WTC11 (cell line): ENCODE results near the gene SMARCD2. TPM values are rescaled to one million over a fixed set of nuclear protein-coding genes. Genes with fewer than 3 reads are reported as not detected.

Experiments used
- ATAC-seq: fragments of 200-7000 bp; cut with Tn5 transposase; 2 replicates; pipeline ENCODE4 v1.10.0; 2021; ENCODE audit warnings: mild to moderate bottlenecking, moderate library complexity
- CTCF ChIA-PET: fragments of 300-600 bp; sonication (Branson Sonifier 250); formaldehyde crosslinking; loops from one replicate; lab custom pipeline; 2021; ENCODE audit warnings: antibody characterized with exemption; lab: Charles Lee
- POLR2A ChIA-PET: fragments of 350-600 bp; sonication (Branson Sonifier 250); formaldehyde crosslinking; loops from one replicate; lab custom pipeline; 2021; ENCODE audit warnings: antibody characterized with exemption; lab: Charles Lee
- DNase-seq: peaks from one replicate; pipeline ENCODE4 v3.0.0; 2021; ENCODE audit warnings: low spot score
- H3K27ac Mint-ChIP-seq: 2 replicates; pipeline ENCODE4 v1.8.0; 2021; ENCODE audit warnings: mixed read lengths
- H3K27me3 Mint-ChIP-seq: 2 replicates; pipeline ENCODE4 v1.8.0; 2021; ENCODE audit warnings: low read depth, mild to moderate bottlenecking, moderate library complexity, mixed read lengths
- H3K36me3 Mint-ChIP-seq: 2 replicates; pipeline ENCODE4 v1.8.0; 2021; ENCODE audit warnings: mixed read lengths
- H3K4me1 Mint-ChIP-seq: 2 replicates; pipeline ENCODE4 v1.8.0; 2022; ENCODE audit warnings: mixed read lengths
- H3K4me3 Mint-ChIP-seq: 2 replicates; pipeline ENCODE4 v1.8.0; 2021; ENCODE audit warnings: mild to moderate bottlenecking, moderate library complexity, mixed read lengths
- H3K9me3 Mint-ChIP-seq: 2 replicates; pipeline ENCODE4 v1.8.0; 2021; ENCODE audit warnings: mixed read lengths
- E2F5 ChIP-seq: sonication (generic); formaldehyde crosslinking; IDR thresholded peaks from 2 replicates; pipeline ENCODE4 v1.8.1; 2022; ENCODE audit warnings: mild to moderate bottlenecking, moderate library complexity, missing genetic modification reagents
- ESRRA ChIP-seq: sonication (generic); formaldehyde crosslinking; IDR thresholded peaks from 2 replicates; pipeline ENCODE4 v1.8.1; 2022; ENCODE audit warnings: mild to moderate bottlenecking, missing genetic modification reagents, borderline replicate concordance
- FOXK1 ChIP-seq: sonication (generic); formaldehyde crosslinking; IDR thresholded peaks from 2 replicates; pipeline ENCODE4 v1.8.0; 2022; ENCODE audit warnings: mild to moderate bottlenecking, moderate library complexity, missing genetic modification reagents
- FOXP1 ChIP-seq: sonication (generic); formaldehyde crosslinking; IDR thresholded peaks from 2 replicates; pipeline ENCODE4 v1.8.0; 2022; ENCODE audit warnings: missing genetic modification reagents, mild to moderate bottlenecking, moderate library complexity, borderline replicate concordance
- GABPB1 ChIP-seq: sonication (generic); formaldehyde crosslinking; IDR thresholded peaks from 2 replicates; pipeline ENCODE4 v1.8.1; 2023; ENCODE audit warnings: mild to moderate bottlenecking, missing genetic modification reagents
- GRHL2 ChIP-seq: fragments of 250-450 bp; sonication (Bioruptor Pico); IDR thresholded peaks from 2 replicates; pipeline ENCODE4 v1.8.0; 2022; ENCODE audit warnings: mild to moderate bottlenecking, moderate library complexity; ENCODE audit not compliant: insufficient replicate concordance, severe bottlenecking
- GTF2I ChIP-seq: fragments of 250-450 bp; sonication (Bioruptor Pico); conservative IDR thresholded peaks from 2 replicates; pipeline ENCODE4 v1.4.0; 2021; ENCODE audit warnings: mild to moderate bottlenecking
- HMGXB4 ChIP-seq: sonication (generic); formaldehyde crosslinking; IDR thresholded peaks from 2 replicates; pipeline ENCODE4 v1.8.1; 2023; ENCODE audit warnings: mild to moderate bottlenecking, moderate library complexity, missing genetic modification reagents
- IRF2 ChIP-seq: sonication (generic); formaldehyde crosslinking; IDR thresholded peaks from 2 replicates; pipeline ENCODE4 v1.8.0; 2022; ENCODE audit warnings: low read depth, missing genetic modification reagents, borderline replicate concordance
- NFATC4 ChIP-seq: fragments of 250-450 bp; sonication (Bioruptor Pico); IDR thresholded peaks from 2 replicates; pipeline ENCODE4 v1.9.0; 2021; ENCODE audit warnings: mild to moderate bottlenecking
- PRRX2 ChIP-seq: fragments of 250-450 bp; sonication (Bioruptor Pico); IDR thresholded peaks from 2 replicates; pipeline ENCODE4 v1.8.0; 2021; ENCODE audit warnings: mild to moderate bottlenecking
- USF2 ChIP-seq: sonication (generic); formaldehyde crosslinking; IDR thresholded peaks from 2 replicates; pipeline ENCODE4 v1.8.1; 2023; ENCODE audit warnings: mild to moderate bottlenecking, missing genetic modification reagents, moderate library complexity
- ZNF121 ChIP-seq: sonication (generic); formaldehyde crosslinking; IDR thresholded peaks from 2 replicates; pipeline ENCODE4 v1.8.0; 2023; ENCODE audit warnings: missing genetic modification reagents
- ZNF263 ChIP-seq: sonication (generic); formaldehyde crosslinking; IDR thresholded peaks from 2 replicates; pipeline ENCODE4 v1.8.1; 2022; ENCODE audit warnings: low read depth, mild to moderate bottlenecking, moderate library complexity, missing genetic modification reagents
- ZNF317 ChIP-seq: sonication (generic); formaldehyde crosslinking; IDR thresholded peaks from 2 replicates; pipeline ENCODE4 v1.8.1; 2023; ENCODE audit warnings: low read depth, mild to moderate bottlenecking, moderate library complexity, missing genetic modification reagents, borderline replicate concordance
- ZNF416 ChIP-seq: fragments of 250-450 bp; sonication (Bioruptor Pico); IDR thresholded peaks from 2 replicates; pipeline ENCODE4 v1.9.0; 2021; ENCODE audit warnings: mild to moderate bottlenecking, inconsistent platforms
- total RNA-seq: library from RNA; stranded (reverse); gene quantifications from 3 replicates; pipeline ENCODE4 v1.2.3, GENCODE V29; 2021

SMARCD2 gene
- total RNA-seq, 1 experiment from 2014 or later = 106 TPM

GRCh38 chr17:63838631-63839171 lies 3.8 kb downstream of the SMARCD2 start:
- H3K4me3 Mint-ChIP-seq = peak overlapping the region; percentile 43
- H3K27me3 Mint-ChIP-seq = no peaks in the 10 kb centered on the region
- H3K9me3 Mint-ChIP-seq = no peaks in the 10 kb centered on the region
- ATAC-seq = no peak
- peaks cover 40% of the 10 kb centered on the region for H3K4me1 Mint-ChIP-seq
- 0 out of 2 replicates have a peak, but pooled peaks have one; percentile 25 for TF ChIP-seq FOXP1 (CRISPR knock-in tag)
- no peak for TF ChIP-seq HMGXB4
- no peak for TF ChIP-seq PRRX2 (CRISPR knock-in tag)
- no peak for TF ChIP-seq ZNF263 (CRISPR knock-in tag)
- TF ChIP-seq GRHL2 (CRISPR knock-in tag) = no peak
- TF ChIP-seq, all 79 proteins: peak for 1
- H3K27ac Mint-ChIP-seq = peak overlapping the region; percentile 77
- ChIA-PET CTCF (interaction anchor here (0.7 to 3.3 kb wide), 9 partner anchors 10 to 225 kb away, joined by 3 to 16 read pairs (median 4); partner anchors contain the start of genes CCDC47, DDX42, FTSJ3 and GH2), POLR2A (interaction anchor here (0.6 to 1.2 kb wide), 4 partner anchors 10 to 118 kb away, joined by 3 to 6 read pairs (median 4); partner anchors contain the start of genes CCDC47 and FTSJ3)
- H3K36me3 Mint-ChIP-seq = peaks cover 21% of the 10 kb centered on the region
- peak; percentile 33 for DNase-seq

- POLR2A ChIA-PET = interaction anchor here (1.2 kb wide), 2 partner anchors 10 to 65 kb away, joined by 3 to 4 read pairs; partner anchors contain the start of genes CCDC47 and FTSJ3
- DNase-seq (no peak), ATAC-seq (no peak)
- TF ChIP-seq FOXK1 (no peak), IRF2 (no peak), ZNF317 (CRISPR knock-in tag) (0 out of 2 replicates have a peak, but pooled peaks have one; percentile 35)
- Mint-ChIP-seq H3K4me1 (peaks cover 38% of the 10 kb centered on the region), H3K9me3 (no peaks in the 10 kb centered on the region), H3K27me3 (no peaks in the 10 kb centered on the region), H3K4me3 (no peak overlapping the region), H3K27ac (peak overlapping the region; percentile 77; the same call in 1 of the 2 replicates), H3K36me3 (peaks cover 28% of the 10 kb centered on the region)
- CTCF ChIA-PET = interaction anchor here (0.8 to 3.3 kb wide), 6 partner anchors 10 to 412 kb away, joined by 3 to 16 read pairs (median 7); partner anchors contain the start of genes FTSJ3, GH2 and PSMC5
Observed at GRCh38 chr17:63837962-63838600, 4.4 kb downstream of the SMARCD2 start.

- Mint-ChIP-seq H3K36me3 (peaks cover 32% of the 10 kb centered on the region), H3K4me1 (peaks cover 38% of the 10 kb centered on the region), H3K27ac (no peak overlapping the region), H3K4me3 (no peak overlapping the region), H3K9me3 (no peaks in the 10 kb centered on the region), H3K27me3 (no peaks in the 10 kb centered on the region)
- CTCF ChIA-PET = interaction anchor here (1.5 kb wide), 1 partner anchor 412 kb away, joined by 3 read pairs; no protein-coding TSS in a partner anchor
- TF ChIP-seq ZNF121 (CRISPR knock-in tag) (no peak), ESRRA (CRISPR knock-in tag) (no peak), ZNF416 (CRISPR knock-in tag) (no peak), NFATC4 (no peak), E2F5 (CRISPR knock-in tag) (no peak), GTF2I (CRISPR knock-in tag) (no peak)
- no peak for ATAC-seq
- POLR2A ChIA-PET = no interaction called here
- no peak for DNase-seq
Observed at GRCh38 chr17:63837480-63837879, 5.0 kb downstream of the SMARCD2 start.

- ChIA-PET POLR2A (no interaction called here), CTCF (interaction anchor here (1.5 kb wide), 1 partner anchor 411 kb away, joined by 3 read pairs; no protein-coding TSS in a partner anchor)
- ATAC-seq = no peak
- Mint-ChIP-seq H3K27ac (no peak overlapping the region), H3K4me1 (peaks cover 38% of the 10 kb centered on the region), H3K36me3 (peaks cover 39% of the 10 kb centered on the region), H3K27me3 (no peaks in the 10 kb centered on the region), H3K9me3 (no peaks in the 10 kb centered on the region), H3K4me3 (no peak overlapping the region)
- TF ChIP-seq GABPB1 (no peak), USF2 (no peak)
- no peak for DNase-seq
Observed at GRCh38 chr17:63836811-63837210, 5.7 kb downstream of the SMARCD2 start.
